Embryonic facial prominence (tissue), 1 donor: ENCODE measurements around the gene NNMT.

Source experiments
- DNase-seq: peaks from one replicate; pipeline ENCODE4 v3.0.0-alpha.2; 2016; ENCODE audit errors: extremely low spot score

NNMT gene

GRCh38 chr11:114348200-114349191 is 52.3 kb downstream of the NNMT start:
- DNase-seq = peak; percentile 8

GRCh38 chr11:114350022-114350421 is 53.8 kb downstream of the NNMT start:
- DNase-seq = no peak

GRCh38 chr11:114353443-114353842 is 57.2 kb downstream of the NNMT start:
- DNase-seq = no peak

- peak; percentile 34 for DNase-seq
Measured at GRCh38 chr11:114354076-114354475, 57.9 kb downstream of the NNMT start.

GRCh38 chr11:114358716-114359115 is 62.5 kb downstream of the NNMT start:
- DNase-seq = no peak

GRCh38 chr11:114359342-114359741 is 63.1 kb downstream of the NNMT start:
- no peak for DNase-seq

GRCh38 chr11:114362326-114362725 is 66.1 kb downstream of the NNMT start:
- DNase-seq = no peak

- no peak for DNase-seq
Measured at GRCh38 chr11:114362958-114363357, 66.8 kb downstream of the NNMT start.
